Measurements from ENCODE around the gene JAZF1.
"Not testable (repeated sequence)": the region's sequence is repeated elsewhere in the genome, so short reads cannot be mapped to it uniquely, and the experiment has no call there.

Gene JAZF1

GRCh38 chr7:27873981-27874957 lies 306.3 kb downstream of the JAZF1 start:
- no peak for DNase-seq (ENCODE audit: low read depth in 2 of 2)

- DNase-seq (ENCODE audit: low read depth in 2 of 2) = no peak
Measured at GRCh38 chr7:27872356-27873275, 308.0 kb downstream of the JAZF1 start.

- DNase-seq (ENCODE audit: low read depth in 2 of 2) = no peak
Measured at GRCh38 chr7:27871866-27872265, 308.7 kb downstream of the JAZF1 start.

- no peak for DNase-seq (ENCODE audit: low read depth in 2 of 2)
Measured at GRCh38 chr7:27871086-27871485, 309.5 kb downstream of the JAZF1 start.

- no peak for DNase-seq (ENCODE audit: low read depth in 2 of 2)
Measured at GRCh38 chr7:27870595-27870994, 310.0 kb downstream of the JAZF1 start.

- no peak for DNase-seq (ENCODE audit: low read depth in 2 of 2)
Measured at GRCh38 chr7:27869056-27869455, 311.5 kb downstream of the JAZF1 start.

GRCh38 chr7:27868131-27868550 lies 312.5 kb downstream of the JAZF1 start:
- DNase-seq (ENCODE audit: low read depth in 2 of 2) = no peak

GRCh38 chr7:27866828-27867672 lies 313.5 kb downstream of the JAZF1 start:
- no peak for DNase-seq (ENCODE audit: low read depth in 2 of 2)

GRCh38 chr7:27866256-27866655 lies 314.3 kb downstream of the JAZF1 start:
- DNase-seq (ENCODE audit: low read depth in 2 of 2) = no peak

GRCh38 chr7:27863880-27864279 lies 316.7 kb downstream of the JAZF1 start:
- no peak for DNase-seq (ENCODE audit: low read depth in 2 of 2)

GRCh38 chr7:27861747-27862146 lies 318.8 kb downstream of the JAZF1 start:
- no peak for DNase-seq (ENCODE audit: low read depth in 2 of 2)

- no peak for DNase-seq (ENCODE audit: low read depth in 2 of 2)
Measured at GRCh38 chr7:27860800-27861199, 319.8 kb downstream of the JAZF1 start.

GRCh38 chr7:27856703-27857485 lies 323.7 kb downstream of the JAZF1 start:
- not testable (repeated sequence) for DNase-seq (ENCODE audit: low read depth in 2 of 2)

GRCh38 chr7:27850531-27850930 lies 330.1 kb downstream of the JAZF1 start:
- no peak for DNase-seq (ENCODE audit: low read depth in 2 of 2)

GRCh38 chr7:27846388-27846787 lies 334.2 kb downstream of the JAZF1 start:
- DNase-seq (ENCODE audit: low read depth in 2 of 2) = no peak

GRCh38 chr7:27843584-27844305 lies 336.9 kb downstream of the JAZF1 start:
- DNase-seq (ENCODE audit: low read depth in 2 of 2) = no peak

- no peak for DNase-seq (ENCODE audit: low read depth in 2 of 2)
Measured at GRCh38 chr7:27842851-27843250, 337.7 kb downstream of the JAZF1 start.

GRCh38 chr7:27842094-27842692 lies 338.4 kb downstream of the JAZF1 start:
- no peak for DNase-seq (ENCODE audit: low read depth in 2 of 2)

GRCh38 chr7:27840760-27841364 lies 339.7 kb downstream of the JAZF1 start:
- DNase-seq (ENCODE audit: low read depth in 2 of 2) = no peak
